HG03571 (cell line): Measurements from ENCODE around the gene CMIP.

ENCODE experiments used
- ATAC-seq: cut with Tn5 transposase; IDR thresholded peaks from one replicate; pipeline ENCODE4 v1.9.1; 2021; ENCODE audit not compliant: unreplicated experiment

Gene CMIP

GRCh38 chr16:81492965-81493754 lies 48.6 kb downstream of the CMIP start:
- ATAC-seq, result no peak

GRCh38 chr16:81493755-81494433 lies 49.3 kb downstream of the CMIP start:
- ATAC-seq, result no peak

- ATAC-seq, result no peak
Measured at GRCh38 chr16:81494434-81494806, 49.8 kb downstream of the CMIP start.

- no peak for ATAC-seq
Measured at GRCh38 chr16:81494888-81495287, 50.3 kb downstream of the CMIP start.

GRCh38 chr16:81495321-81496234 lies 51.0 kb downstream of the CMIP start:
- ATAC-seq, result no peak

GRCh38 chr16:81496321-81496720 lies 51.7 kb downstream of the CMIP start:
- no peak for ATAC-seq

GRCh38 chr16:81496742-81497141 lies 52.1 kb downstream of the CMIP start:
- ATAC-seq, result no peak

GRCh38 chr16:81497690-81498089 lies 53.1 kb downstream of the CMIP start:
- ATAC-seq, result no peak

- no peak for ATAC-seq
Measured at GRCh38 chr16:81498351-81498750, 53.7 kb downstream of the CMIP start.

GRCh38 chr16:81499576-81500380 lies 55.2 kb downstream of the CMIP start:
- no peak for ATAC-seq

GRCh38 chr16:81500833-81501521 lies 56.4 kb downstream of the CMIP start:
- no peak for ATAC-seq

GRCh38 chr16:81502396-81503070 lies 57.9 kb downstream of the CMIP start:
- ATAC-seq, result no peak

- peak; percentile 84 for ATAC-seq
Measured at GRCh38 chr16:81505011-81505661, 60.5 kb downstream of the CMIP start.

GRCh38 chr16:81509404-81509803 lies 64.8 kb downstream of the CMIP start:
- ATAC-seq, result no peak

GRCh38 chr16:81510016-81510415 lies 65.4 kb downstream of the CMIP start:
- no peak for ATAC-seq

- ATAC-seq, result no peak
Measured at GRCh38 chr16:81511371-81511770, 66.8 kb downstream of the CMIP start.

- no peak for ATAC-seq
Measured at GRCh38 chr16:81513204-81514040, 68.8 kb downstream of the CMIP start.

- ATAC-seq, result no peak
Measured at GRCh38 chr16:81514041-81514559, 69.5 kb downstream of the CMIP start.
